GM12892 (cell line): ENCODE results near the gene CWH43.

Source experiments
- POLR2A ChIP-seq: IDR thresholded peaks from 2 replicates; pipeline ENCODE4 v1.6.1; 2011; ENCODE audit warnings: low read depth, low read length, control low read depth
- POLR2AphosphoS5 ChIP-seq: IDR thresholded peaks from 2 replicates; pipeline ENCODE4 v1.6.1; 2011; ENCODE audit warnings: low read depth, low read length, control low read depth
- TAF1 ChIP-seq: IDR thresholded peaks from 2 replicates; pipeline ENCODE4 v1.6.1; 2011; ENCODE audit warnings: low read depth, mild to moderate bottlenecking, control low read depth, low read length, borderline replicate concordance

- TF ChIP-seq POLR2A (no peak), POLR2AphosphoS5 (no peak), TAF1 (no peak)
Observed at GRCh38 chr4:49018718-49019295, 32.7 kb downstream of the CWH43 start.
